ENCODE measurements around the gene FAM53A. TPM values are rescaled to one million over a fixed set of nuclear protein-coding genes. Genes with fewer than 3 reads are reported as not detected.
A peak's percentile ranks its signal among the peaks of the same experiment; 100 is the strongest.

FAM53A gene
- total RNA-seq = 3.5 and 4.0 TPM in 2 replicates

- Mint-ChIP-seq H3K4me1 (peaks cover 12% of the 10 kb centered on the region), H3K4me3 (peak within 1 kb of the TSS; percentile 83), H3K36me3 (ENCODE audit: low read depth) (peaks cover 5% of the 10 kb centered on the region), H3K9me3 (no peaks in the 10 kb centered on the region), H3K27me3 (peaks cover 2% of the 10 kb centered on the region), H3K27ac (peak within 1 kb of the TSS; percentile 88)
- DNase-seq = no peak
- intact Hi-C loops (cut with micrococcal nuclease) = loop anchor here (1.0 to 5.0 kb wide), 3 partner anchors 28 to 437 kb away; partner anchors contain the start of genes CTBP1 and SLBP
Observed at GRCh38 chr4:1683736-1684505, at the start of gene FAM53A. FAM53A (minus strand) TSS chr4:1684313; CDS start chr4:1668741, 15,572 bp downstream.

DNA sequence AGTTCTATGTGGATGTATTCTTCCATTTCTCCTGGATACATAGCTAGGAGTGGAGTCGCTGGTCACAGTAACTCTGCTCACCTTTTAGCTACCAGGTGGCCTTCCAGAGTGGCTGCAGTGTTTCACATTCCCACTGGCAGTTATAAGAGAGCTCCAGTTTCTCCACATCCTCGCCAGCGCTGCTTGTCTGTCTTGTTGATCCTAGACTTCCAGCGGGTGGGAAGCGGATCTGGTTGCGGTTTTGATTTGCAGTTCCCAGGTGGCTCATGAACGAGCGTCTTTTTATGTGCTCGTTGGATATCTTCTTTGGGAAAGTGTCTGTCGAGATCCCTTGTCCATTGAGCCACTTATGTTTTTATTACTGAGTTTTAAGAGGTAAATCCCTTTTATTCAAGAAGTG is 48.8 kb upstream of the FAM53A start:
- Mint-ChIP-seq H3K27ac (no peak overlapping the region), H3K4me3 (no peak overlapping the region), H3K4me1 (peaks cover 13% of the 10 kb centered on the region), H3K9me3 (no peaks in the 10 kb centered on the region), H3K36me3 (ENCODE audit: low read depth) (peaks cover 70% of the 10 kb centered on the region), H3K27me3 (no peaks in the 10 kb centered on the region)
- intact Hi-C loops (cut with micrococcal nuclease) = no loop called here
- DNase-seq = no peak

- Mint-ChIP-seq H3K4me1 (peaks cover 21% of the 10 kb centered on the region), H3K36me3 (ENCODE audit: low read depth) (peaks cover 69% of the 10 kb centered on the region), H3K4me3 (no peak overlapping the region), H3K27me3 (no peaks in the 10 kb centered on the region), H3K9me3 (no peaks in the 10 kb centered on the region), H3K27ac (peak overlapping the region; percentile 15)
- no peak for DNase-seq
- intact Hi-C loops (cut with micrococcal nuclease) = no loop called here
Observed at GRCh38 chr4:1731180-1731579, 47.1 kb upstream of the FAM53A start.

DNA sequence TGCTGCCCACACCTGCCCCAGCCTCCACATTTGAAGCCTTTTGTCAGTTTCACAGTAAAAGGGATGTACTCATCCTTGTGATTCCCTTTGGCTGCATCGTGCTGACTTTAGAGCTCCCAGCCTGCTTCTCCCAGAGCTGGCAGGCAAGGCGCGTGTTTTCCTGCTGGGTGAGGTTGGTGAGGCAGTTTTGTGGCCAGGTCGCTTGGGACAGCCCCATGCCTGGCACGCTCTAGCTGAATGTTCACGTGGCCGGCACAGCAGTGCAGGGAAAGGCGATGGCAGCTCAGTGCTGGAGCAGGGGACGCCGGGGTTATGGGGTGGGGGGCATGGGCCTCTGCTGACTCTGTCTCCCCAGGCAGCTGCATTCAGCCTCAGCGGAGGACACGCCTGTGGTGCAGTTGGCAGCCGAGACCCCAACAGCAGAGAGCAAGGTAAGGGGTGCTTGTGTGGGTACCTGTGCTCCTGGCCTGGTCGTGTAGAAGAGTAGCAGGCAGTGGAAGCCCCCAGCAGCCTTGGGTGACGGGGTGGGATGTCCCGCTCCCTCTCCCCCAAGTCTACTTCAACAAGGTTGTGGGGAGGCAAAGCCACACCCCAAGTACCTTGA is 46.5 kb upstream of the FAM53A start:
- Mint-ChIP-seq H3K27ac (no peak overlapping the region), H3K4me1 (peaks cover 22% of the 10 kb centered on the region), H3K36me3 (ENCODE audit: low read depth) (peaks cover 68% of the 10 kb centered on the region), H3K9me3 (no peaks in the 10 kb centered on the region), H3K4me3 (no peak overlapping the region), H3K27me3 (no peaks in the 10 kb centered on the region)
- no peak for DNase-seq
- intact Hi-C loops (cut with micrococcal nuclease) = no loop called here

DNA sequence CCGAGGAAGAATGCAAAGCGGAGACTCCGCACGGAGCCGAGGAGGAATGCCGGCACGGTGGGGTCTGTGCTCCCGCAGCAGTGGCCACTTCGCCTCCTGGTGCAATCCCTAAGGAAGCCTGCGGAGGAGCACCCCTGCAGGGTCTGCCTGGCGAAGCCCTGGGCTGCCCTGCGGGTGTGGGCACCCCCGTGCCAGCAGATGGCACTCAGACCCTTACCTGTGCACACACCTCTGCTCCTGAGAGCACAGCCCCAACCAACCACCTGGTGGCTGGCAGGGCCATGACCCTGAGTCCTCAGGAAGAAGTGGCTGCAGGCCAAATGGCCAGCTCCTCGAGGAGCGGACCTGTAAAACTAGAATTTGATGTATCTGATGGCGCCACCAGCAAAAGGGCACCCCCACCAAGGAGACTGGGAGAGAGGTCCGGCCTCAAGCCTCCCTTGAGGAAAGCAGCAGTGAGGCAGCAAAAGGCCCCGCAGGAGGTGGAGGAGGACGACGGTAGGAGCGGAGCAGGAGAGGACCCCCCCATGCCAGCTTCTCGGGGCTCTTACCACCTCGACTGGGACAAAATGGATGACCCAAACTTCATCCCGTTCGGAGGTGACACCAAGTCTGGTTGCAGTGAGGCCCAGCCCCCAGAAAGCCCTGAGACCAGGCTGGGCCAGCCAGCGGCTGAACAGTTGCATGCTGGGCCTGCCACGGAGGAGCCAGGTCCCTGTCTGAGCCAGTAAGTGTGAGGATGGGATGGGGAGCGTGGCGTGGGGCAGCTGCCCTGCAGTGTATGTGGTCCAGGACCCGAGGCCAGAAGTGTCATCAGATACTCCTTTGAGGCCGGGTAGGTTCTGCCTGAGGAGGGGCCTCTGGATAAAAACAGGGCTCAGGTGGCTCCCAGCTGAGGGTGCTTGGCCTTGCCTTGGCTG is 44.2 kb upstream of the FAM53A start:
- DNase-seq = no peak
- H3K9me3 Mint-ChIP-seq = no peaks in the 10 kb centered on the region
- no peak overlapping the region for H3K4me3 Mint-ChIP-seq
- H3K27me3 Mint-ChIP-seq = no peaks in the 10 kb centered on the region
- H3K4me1 Mint-ChIP-seq = peaks cover 37% of the 10 kb centered on the region
- no peak overlapping the region for H3K27ac Mint-ChIP-seq
- peaks cover 68% of the 10 kb centered on the region for H3K36me3 Mint-ChIP-seq (ENCODE audit: low read depth)
- intact Hi-C loops (cut with micrococcal nuclease) = no loop called here

DNA sequence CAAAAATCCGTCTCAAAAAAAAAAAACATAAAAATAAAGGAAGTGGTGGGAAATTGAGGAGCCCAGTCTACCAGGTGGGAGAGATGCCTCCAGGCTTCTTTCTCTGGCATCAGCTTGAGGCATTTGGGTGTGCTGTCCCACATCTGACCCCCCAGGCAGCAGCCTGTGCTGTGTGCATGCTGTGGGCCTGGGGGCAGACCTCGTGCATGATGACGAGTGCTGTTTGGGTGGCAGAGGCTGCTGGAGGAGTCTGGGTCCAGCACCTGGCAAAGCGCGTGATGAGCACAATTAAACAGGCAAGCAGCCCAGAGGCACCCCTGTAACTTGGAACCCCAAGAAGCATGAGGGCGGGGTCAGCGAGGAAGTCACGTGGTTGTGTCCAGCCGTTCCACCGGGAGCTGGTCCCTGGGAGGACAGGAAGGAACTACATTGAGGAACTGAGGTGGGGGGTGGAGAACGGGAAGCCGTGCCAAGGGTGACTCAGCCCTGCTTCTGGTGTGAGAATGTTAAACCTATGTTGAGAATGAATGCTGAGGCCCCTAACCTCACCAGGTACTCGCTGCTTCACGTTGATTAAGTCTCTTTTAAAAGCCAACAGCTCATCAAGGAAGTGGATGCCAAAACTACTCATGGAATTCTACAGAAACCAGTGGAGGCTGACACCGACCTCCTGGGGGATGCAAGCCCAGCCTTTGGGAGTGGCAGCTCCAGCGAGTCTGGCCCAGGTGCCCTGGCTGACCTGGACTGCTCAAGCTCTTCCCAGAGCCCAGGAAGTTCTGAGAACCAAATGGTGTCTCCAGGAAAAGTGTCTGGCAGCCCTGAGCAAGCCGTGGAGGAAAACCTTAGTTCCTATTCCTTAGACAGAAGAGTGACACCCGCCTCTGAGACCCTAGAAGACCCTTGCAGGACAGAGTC is 43.3 kb upstream of the FAM53A start:
- Mint-ChIP-seq H3K4me1 (peaks cover 46% of the 10 kb centered on the region), H3K27ac (no peak overlapping the region), H3K27me3 (no peaks in the 10 kb centered on the region), H3K36me3 (ENCODE audit: low read depth) (peaks cover 70% of the 10 kb centered on the region), H3K4me3 (no peak overlapping the region), H3K9me3 (no peaks in the 10 kb centered on the region)
- DNase-seq = no peak
- intact Hi-C loops (cut with micrococcal nuclease) = no loop called here

DNA sequence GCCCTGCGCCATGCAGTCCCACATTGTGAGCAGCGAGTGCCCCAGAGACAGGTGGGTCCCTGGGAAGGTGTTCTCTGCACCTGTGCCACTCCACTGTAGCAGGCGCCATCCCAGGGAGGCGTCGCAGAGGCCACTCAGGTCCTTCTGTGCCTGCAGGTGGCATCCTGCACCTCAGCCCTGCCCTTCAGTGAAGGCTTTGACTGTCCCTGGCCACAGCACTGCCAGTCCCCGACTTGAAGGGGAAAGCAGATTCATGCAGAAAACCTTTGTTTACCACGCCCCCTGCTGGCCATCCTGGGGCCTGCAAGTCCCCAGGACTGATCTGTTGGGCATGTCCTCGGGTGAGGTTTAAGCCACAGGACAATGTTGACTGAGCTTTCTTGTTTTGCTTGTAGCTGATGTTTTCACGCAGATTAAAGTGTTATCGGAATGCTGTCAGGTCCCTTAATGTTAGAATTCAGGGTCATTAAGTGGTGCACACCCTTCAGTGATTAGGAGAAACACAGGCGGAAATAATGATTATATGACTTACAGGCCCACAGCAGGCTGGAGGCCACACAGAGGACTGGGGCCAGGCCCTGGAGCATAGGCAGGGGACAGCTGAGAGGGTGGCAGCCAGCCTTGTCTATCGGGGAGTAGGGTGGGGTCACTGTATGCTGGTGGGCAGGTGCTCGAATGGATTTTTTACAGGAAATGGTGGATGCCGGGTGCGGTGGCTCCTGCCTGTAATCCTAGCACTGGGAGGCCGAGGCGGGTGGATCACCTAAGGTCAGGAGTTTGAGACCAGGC is 42.2 kb upstream of the FAM53A start:
- Mint-ChIP-seq H3K36me3 (ENCODE audit: low read depth) (peaks cover 70% of the 10 kb centered on the region), H3K9me3 (no peaks in the 10 kb centered on the region), H3K4me1 (peaks cover 51% of the 10 kb centered on the region), H3K27me3 (no peaks in the 10 kb centered on the region), H3K27ac (peak overlapping the region; percentile 68), H3K4me3 (no peak overlapping the region)
- intact Hi-C loops (cut with micrococcal nuclease) = loop anchor here (1.0 kb wide), 1 partner anchor 33 kb away; no protein-coding TSS in a partner anchor
- DNase-seq = peak; percentile 97

DNA sequence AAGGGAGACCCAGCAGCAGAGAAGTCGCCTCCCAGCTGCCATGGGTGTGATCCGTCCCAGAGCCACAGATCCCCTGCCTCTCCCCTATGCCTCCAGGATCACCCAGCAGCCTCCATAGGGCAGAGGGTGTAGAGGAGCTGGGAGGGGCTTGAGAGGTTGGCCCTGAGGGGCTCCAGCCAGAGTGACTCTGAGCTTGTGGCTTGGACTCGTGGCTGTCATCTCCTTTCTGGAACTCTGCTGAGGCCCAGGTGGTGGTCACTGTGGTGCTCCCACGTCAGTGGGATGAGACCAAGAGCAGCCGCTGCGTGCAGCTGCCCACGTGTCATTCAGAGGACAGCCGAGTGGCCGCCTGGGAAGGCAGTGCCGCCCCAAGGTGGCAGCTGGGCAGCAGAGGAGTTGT is 41.4 kb upstream of the FAM53A start:
- peaks cover 49% of the 10 kb centered on the region for H3K4me1 Mint-ChIP-seq
- peak overlapping the region; percentile 59 for H3K27ac Mint-ChIP-seq
- no peaks in the 10 kb centered on the region for H3K27me3 Mint-ChIP-seq
- intact Hi-C loops (cut with micrococcal nuclease) = no loop called here
- peaks cover 66% of the 10 kb centered on the region for H3K36me3 Mint-ChIP-seq (ENCODE audit: low read depth)
- no peaks in the 10 kb centered on the region for H3K9me3 Mint-ChIP-seq
- no peak for DNase-seq
- peak overlapping the region; percentile 55 for H3K4me3 Mint-ChIP-seq

GRCh38 chr4:1723131-1723801 is 39.2 kb upstream of the FAM53A start:
- Mint-ChIP-seq H3K27ac (peak overlapping the region; percentile 99), H3K4me1 (peaks cover 48% of the 10 kb centered on the region), H3K4me3 (peak overlapping the region; percentile 92), H3K9me3 (no peaks in the 10 kb centered on the region), H3K27me3 (no peaks in the 10 kb centered on the region), H3K36me3 (ENCODE audit: low read depth) (peaks cover 60% of the 10 kb centered on the region)
- peak; percentile 82 for DNase-seq
- intact Hi-C loops (cut with micrococcal nuclease) = loop anchor here (2.0 to 5.0 kb wide), 2 partner anchors 38 to 744 kb away; partner anchors contain the start of genes FAM53A and RNF4

DNA sequence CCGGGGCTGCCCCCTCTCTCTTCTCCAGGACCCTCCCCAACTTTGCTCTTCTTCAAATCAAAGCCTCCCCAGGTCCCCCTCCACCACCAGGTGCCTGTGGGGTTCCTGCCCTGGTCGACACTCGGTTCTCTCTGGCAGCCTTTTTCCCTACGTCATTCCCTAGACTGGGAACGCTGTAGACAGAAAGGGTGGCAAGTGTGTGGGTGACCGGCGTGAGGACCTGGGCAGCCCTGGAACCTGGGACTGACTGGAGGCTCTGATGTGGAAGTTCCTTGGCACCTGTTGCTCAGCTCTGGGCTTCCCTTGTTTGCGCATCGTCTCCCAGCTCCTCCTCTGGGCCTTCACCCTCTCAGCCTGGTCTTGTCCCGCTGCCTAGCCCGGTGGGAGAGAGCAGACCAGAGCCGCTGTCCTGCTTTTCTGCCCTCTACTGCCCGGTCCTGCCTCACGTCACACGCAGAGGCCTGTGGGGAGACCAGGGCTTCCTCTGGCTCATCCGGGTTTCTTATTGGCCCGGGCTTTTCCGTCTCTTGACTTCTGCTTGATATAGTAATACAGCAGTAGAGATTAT is 38.5 kb upstream of the FAM53A start:
- Mint-ChIP-seq H3K9me3 (no peaks in the 10 kb centered on the region), H3K36me3 (ENCODE audit: low read depth) (peaks cover 56% of the 10 kb centered on the region), H3K4me3 (peak overlapping the region; percentile 92), H3K27ac (peak overlapping the region; percentile 99), H3K27me3 (no peaks in the 10 kb centered on the region), H3K4me1 (peaks cover 48% of the 10 kb centered on the region)
- intact Hi-C loops (cut with micrococcal nuclease) = loop anchor here (2.0 to 5.0 kb wide), 2 partner anchors 38 to 745 kb away; partner anchors contain the start of genes FAM53A and RNF4
- no peak for DNase-seq

DNA sequence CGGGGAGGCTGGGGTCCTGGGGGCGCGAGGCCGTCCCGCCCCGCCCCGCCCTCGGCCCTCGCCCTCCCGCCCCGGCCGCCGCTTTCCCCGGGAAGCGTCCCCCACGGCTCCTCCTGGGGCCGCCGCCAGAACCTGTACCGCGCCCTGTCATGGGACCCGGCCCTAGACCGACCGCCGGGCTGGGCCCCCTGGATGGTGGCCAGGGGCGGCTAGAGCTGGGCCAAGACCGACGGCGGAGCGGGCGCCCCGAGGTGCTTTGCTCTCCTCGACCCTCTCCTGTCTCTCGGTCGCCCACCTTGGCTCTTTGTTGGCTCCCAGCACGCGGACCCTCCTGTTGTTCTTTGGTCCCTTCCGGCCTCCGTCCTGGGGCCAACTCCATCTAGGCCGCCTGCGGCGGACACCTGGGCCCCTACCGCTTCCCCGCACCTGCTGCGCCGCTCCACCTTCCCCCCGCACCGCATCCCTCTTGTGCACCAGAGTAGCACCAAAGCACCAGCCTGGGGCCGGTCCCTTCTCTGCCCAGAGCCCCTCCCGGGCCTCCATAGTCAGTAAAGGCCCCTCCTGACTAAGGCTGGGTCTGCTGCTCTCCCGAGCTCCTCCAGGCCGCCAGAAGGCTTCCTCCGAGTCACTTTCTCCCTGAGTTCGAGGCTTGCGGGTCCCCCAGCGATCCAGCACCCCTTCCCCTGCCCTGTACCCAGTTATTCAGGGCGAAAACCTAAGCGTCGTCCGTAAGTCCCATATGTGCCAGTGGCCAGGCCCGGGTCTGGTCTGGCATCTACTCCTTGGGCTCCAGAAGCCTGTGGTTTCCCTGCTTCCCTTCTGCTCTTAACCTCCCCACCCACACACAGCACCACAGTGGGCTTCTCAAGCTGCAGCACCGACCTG is 37.8 kb upstream of the FAM53A start:
- Mint-ChIP-seq H3K36me3 (ENCODE audit: low read depth) (peaks cover 49% of the 10 kb centered on the region), H3K9me3 (no peaks in the 10 kb centered on the region)

More for the DNA sequence above, 37.8 kb upstream of the FAM53A start:
- peak overlapping the region; percentile 99 for H3K27ac Mint-ChIP-seq
- intact Hi-C loops (cut with micrococcal nuclease) = loop anchor here (1.0 to 5.0 kb wide), 5 partner anchors 10 to 745 kb away; partner anchors contain the start of genes FAM53A, LETM1, RNF4 and SLBP
- peak overlapping the region; percentile 92 for H3K4me3 Mint-ChIP-seq
- peak; percentile 71 for DNase-seq
- no peaks in the 10 kb centered on the region for H3K27me3 Mint-ChIP-seq
- H3K4me1 Mint-ChIP-seq = peaks cover 45% of the 10 kb centered on the region
